ENCODE data around the gene ATG4B. TPM values are rescaled to one million over a fixed set of nuclear protein-coding genes. Genes with fewer than 3 reads are reported as not detected.
"Not testable (repeated sequence)": the region's sequence is repeated elsewhere in the genome, so short reads cannot be mapped to it uniquely, and the experiment has no call there.

Gene ATG4B
- total RNA-seq, result 10 to 100 TPM; 40.4 to 67.1 (median 50.3) TPM

DNA sequence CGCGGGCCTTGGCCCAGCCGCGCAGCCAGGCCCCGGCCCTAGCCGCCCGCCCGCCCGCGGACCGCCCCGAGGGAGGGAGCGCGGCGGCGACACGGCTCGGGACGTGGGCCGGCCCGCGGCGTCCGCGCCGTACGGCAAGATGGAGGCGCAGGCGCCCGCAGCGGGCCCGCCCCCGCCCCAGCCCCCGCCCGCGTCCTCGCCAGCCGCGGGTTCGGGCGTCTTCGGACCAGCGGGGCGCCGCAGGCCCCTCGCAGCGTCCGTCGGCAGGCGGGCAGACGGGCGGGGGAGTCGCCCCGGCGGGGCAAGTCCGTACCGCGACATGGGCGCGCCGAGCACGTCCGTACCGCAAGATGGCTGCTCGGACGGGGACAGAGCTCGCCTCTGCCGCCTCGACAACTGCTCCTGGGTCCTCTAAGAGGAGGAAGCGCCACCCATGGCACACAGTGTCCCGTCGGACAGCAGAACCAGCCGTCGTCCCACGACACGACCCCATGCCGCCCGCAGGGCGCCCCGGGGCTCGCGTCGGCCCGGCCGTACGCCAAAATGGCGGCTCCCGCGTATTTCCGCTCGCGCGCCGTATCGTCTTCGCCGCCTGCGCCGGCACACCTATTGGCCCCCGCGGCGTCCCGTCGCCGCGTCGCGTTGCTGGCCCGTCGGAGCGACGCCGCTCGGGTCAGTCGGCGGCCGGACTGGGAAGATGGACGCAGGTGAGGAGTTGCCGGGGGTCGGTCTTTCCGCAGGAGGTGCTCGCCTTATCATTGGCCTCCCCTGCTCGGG is at the start of gene ATG4B, which contains the start of gene THAP4:
Gene ATG4B, plus strand, starts transcription at position 676 of the 777 bp plus-strand sequence. Its CDS starts 22 bp downstream, at position 698.
Gene THAP4, minus strand, starts transcription at position 141 of the 777 bp plus-strand sequence. CDS start 141 bp downstream, outside the sequence.
- TF ChIP-seq, protein P1, sequence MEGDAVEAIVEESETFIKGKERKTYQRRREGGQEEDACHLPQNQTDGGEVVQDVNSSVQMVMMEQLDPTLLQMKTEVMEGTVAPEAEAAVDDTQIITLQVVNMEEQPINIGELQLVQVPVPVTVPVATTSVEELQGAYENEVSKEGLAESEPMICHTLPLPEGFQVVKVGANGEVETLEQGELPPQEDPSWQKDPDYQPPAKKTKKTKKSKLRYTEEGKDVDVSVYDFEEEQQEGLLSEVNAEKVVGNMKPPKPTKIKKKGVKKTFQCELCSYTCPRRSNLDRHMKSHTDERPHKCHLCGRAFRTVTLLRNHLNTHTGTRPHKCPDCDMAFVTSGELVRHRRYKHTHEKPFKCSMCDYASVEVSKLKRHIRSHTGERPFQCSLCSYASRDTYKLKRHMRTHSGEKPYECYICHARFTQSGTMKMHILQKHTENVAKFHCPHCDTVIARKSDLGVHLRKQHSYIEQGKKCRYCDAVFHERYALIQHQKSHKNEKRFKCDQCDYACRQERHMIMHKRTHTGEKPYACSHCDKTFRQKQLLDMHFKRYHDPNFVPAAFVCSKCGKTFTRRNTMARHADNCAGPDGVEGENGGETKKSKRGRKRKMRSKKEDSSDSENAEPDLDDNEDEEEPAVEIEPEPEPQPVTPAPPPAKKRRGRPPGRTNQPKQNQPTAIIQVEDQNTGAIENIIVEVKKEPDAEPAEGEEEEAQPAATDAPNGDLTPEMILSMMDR (IDR thresholded peaks at IDR 0.05), result no peak
- peak; percentile 43 for DNase-seq (ENCODE audit: low spot score)
- ATAC-seq (ENCODE audit: low FRiP score), result peak; percentile 74

GRCh38 chr2:241589863-241590262 is 47.6 kb upstream of the ATG4B start:
- not testable (repeated sequence) for DNase-seq (ENCODE audit: low spot score); ATAC-seq (ENCODE audit: low FRiP score)

- not testable (repeated sequence) for DNase-seq (ENCODE audit: low spot score)
Measured at GRCh38 chr2:241590496-241591455, 46.7 kb upstream of the ATG4B start.

DNA sequence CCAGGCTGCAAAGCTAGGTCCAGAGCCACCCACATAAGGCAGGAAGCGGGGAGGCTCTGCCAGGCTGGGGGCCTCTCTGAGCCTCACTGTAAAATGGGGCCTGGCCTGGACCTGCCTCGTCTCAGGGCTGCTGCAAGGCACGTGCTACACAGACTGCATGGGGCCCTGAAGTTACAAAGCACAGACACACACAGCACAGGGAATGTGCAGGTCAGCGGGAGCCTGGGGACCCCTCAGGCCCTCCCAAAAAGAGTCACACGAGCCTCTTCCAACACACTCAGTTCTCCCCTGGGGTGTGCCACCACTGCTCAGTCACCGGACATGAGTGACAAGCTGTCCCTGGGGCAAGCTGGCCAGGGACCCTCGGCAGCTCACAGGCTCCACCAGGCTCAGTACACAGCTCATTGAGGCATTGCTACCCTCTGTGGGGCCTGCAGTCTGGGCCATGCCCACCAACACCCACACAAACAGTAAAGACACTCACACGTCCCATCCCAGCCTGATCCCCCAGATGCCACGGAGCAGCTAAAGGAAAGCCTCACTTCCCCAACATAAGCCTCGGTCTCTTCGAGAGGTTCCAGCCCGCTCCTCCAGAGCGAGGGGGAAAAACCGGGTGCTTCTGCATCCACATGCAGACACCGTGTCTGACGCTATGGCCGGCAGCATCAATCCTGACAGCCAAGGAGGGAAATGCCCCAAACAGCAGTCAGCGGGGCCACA is 45.2 kb upstream of the ATG4B start:
- ATAC-seq (ENCODE audit: low FRiP score) (no peak), DNase-seq (ENCODE audit: low spot score) (no peak)
- TF ChIP-seq, protein P1 (IDR thresholded peaks at IDR 0.05), result no peak

More at GRCh38 chr2:241590496-241591455, 46.7 kb upstream of the ATG4B start:
- not testable (repeated sequence) for ATAC-seq (ENCODE audit: low FRiP score)

GRCh38 chr2:241593271-241593670 is 44.2 kb upstream of the ATG4B start:
- no peak for ATAC-seq (ENCODE audit: low FRiP score)
- TF ChIP-seq, protein P1 (IDR thresholded peaks at IDR 0.05), result no peak
- DNase-seq (ENCODE audit: low spot score), result no peak

GRCh38 chr2:241595600-241596140 is 41.8 kb upstream of the ATG4B start:
- TF ChIP-seq, protein P1 (IDR thresholded peaks at IDR 0.05), result no peak
- no peak for DNase-seq (ENCODE audit: low spot score)
- ATAC-seq (ENCODE audit: low FRiP score), result no peak

DNA sequence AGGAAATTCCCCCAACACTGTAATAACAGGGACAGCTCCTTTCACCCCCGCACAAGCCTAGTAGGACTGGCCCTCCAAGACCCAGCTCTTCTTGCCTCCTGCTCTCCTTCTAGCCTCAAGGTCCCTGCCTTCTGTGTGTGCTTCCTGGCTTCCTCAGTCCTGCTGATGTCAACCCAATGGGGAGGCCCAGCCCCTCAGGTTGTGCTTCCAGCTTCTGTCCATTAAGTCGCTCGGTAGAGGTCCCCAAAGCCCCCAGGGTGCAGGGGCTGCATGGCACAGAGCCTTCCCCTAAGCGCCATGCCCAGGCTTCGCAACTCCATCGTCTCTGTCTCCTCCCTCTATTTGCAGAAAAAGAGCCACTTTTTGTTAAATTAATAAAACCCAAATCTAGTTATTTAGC is 39.9 kb upstream of the ATG4B start:
- TF ChIP-seq, protein P1 (IDR thresholded peaks at IDR 0.05), result no peak

More for the DNA sequence above, 39.9 kb upstream of the ATG4B start:
- ATAC-seq (ENCODE audit: low FRiP score), result no peak
- no peak for DNase-seq (ENCODE audit: low spot score)

Measured in omental fat pad (tissue), 4 donors.